Measurements from ENCODE around the gene SEPTIN8. TPM values are rescaled to one million over a fixed set of nuclear protein-coding genes. Genes with fewer than 3 reads are reported as not detected.

The SEPTIN8 gene
- polyA plus RNA-seq, 2 of the 4 experiments (the other 2 are of a cell fraction), result 20.8 to 29.2 TPM

DNA sequence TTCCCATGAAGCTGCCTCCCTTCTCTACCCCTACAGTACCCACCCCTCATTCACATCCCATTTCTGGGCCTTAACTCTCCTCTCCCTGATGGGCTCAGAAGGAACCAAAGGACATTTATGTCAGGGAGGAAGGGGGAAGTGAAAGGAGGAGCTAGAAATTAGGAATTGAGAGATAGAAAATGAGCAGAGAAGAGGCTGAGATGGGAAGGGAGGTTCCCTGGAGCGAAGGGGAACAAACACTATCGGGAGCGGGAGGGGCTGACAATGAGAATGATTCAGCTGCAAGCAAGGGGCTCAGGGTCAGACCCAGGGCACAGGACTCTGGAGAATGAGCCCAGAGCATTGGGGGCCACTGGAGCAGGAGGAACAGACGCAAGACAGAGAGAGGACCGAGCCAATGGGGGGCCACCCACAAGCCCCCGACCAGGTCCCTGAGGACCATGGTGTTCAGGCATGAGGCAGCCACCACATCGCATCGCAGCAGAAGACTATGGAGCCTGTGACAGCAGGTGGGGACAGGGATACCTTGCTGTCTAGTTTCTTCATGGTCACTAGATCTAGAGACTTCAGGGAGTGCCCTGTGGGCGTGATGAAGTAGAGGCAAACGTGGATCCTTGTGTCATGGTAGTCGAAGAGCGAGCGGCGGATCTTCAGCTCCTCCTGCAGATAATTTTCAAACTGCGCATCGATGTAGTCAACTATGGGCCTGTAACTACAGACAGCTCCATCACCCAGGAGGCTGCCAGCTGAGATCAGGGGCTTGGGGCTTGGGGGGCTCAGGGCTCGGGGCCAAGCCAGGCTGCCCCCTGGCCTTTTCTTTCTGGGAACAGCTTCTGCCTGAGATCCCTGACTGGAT, 13.6 kb downstream of the SEPTIN8 start:
- H3K9me3 ChIP-seq, result no peaks in the 10 kb centered on the region
- H3K4me1 ChIP-seq, result no peaks in the 10 kb centered on the region
- H3K4me3 ChIP-seq, result no peak overlapping the region
- FAIRE-seq (no peak), DNase-seq (ENCODE audit: low read depth in 1 of 2, low spot score in 1 of 2) (no peak), ATAC-seq (no peak)
- TF ChIP-seq NPAS2 (CRISPR knock-in tag; IDR thresholded peaks at IDR 0.05; ENCODE audit: borderline replicate concordance) (no peak), RARB (CRISPR knock-in tag; IDR thresholded peaks at IDR 0.05) (no peak), NFE2L2 (conservative IDR thresholded peaks at IDR 0.05; ENCODE audit: low read length) (no peak), PBX3 (IDR thresholded peaks at IDR 0.05) (no peak), ATOH8 (CRISPR knock-in tag; IDR thresholded peaks at IDR 0.05; ENCODE audit: low read depth) (no peak), HDAC2 (IDR thresholded peaks at IDR 0.05) (no peak), NR3C1 (IDR thresholded peaks at IDR 0.05) (no peak), POLR2AphosphoS2 (conservative IDR thresholded peaks at IDR 0.05; ENCODE audit: low read length) (no peak), POLR2A (IDR thresholded peaks at IDR 0.05; ENCODE audit: low read length) (no peak), RNF2 (IDR thresholded peaks at IDR 0.05; ENCODE audit: borderline replicate concordance, low read depth) (no peak), SMC3 (IDR thresholded peaks at IDR 0.05) (no peak), CEBPB (IDR thresholded peaks at IDR 0.05) (no peak), ZC3H11A (IDR thresholded peaks at IDR 0.05) (no peak), TFCP2L1 (CRISPR knock-in tag; IDR thresholded peaks at IDR 0.05) (no peak), HOXB13 (CRISPR knock-in tag; IDR thresholded peaks at IDR 0.05; ENCODE audit: low read depth) (no peak), HOXA7 (CRISPR knock-in tag; IDR thresholded peaks at IDR 0.05) (no peak), KDM1A (IDR thresholded peaks at IDR 0.05; ENCODE audit: low read depth) (no peak), CHD4 (IDR thresholded peaks at IDR 0.05; ENCODE audit: borderline replicate concordance) (no peak)
- WGBS (ENCODE audit: missing lambda C conversion rate), result 93% methylated on average over 16 of the region's 17 CpGs
- H3K4me2 ChIP-seq, result no peak overlapping the region
- ChIA-PET POLR2A (no interaction called here), CTCF (interaction anchor here (0.8 to 4.6 kb wide), 5 partner anchors 9 to 377 kb away, joined by 3 to 18 read pairs (median 5); no protein-coding TSS in a partner anchor)
- no peak overlapping the region for H3K27ac ChIP-seq

DNA sequence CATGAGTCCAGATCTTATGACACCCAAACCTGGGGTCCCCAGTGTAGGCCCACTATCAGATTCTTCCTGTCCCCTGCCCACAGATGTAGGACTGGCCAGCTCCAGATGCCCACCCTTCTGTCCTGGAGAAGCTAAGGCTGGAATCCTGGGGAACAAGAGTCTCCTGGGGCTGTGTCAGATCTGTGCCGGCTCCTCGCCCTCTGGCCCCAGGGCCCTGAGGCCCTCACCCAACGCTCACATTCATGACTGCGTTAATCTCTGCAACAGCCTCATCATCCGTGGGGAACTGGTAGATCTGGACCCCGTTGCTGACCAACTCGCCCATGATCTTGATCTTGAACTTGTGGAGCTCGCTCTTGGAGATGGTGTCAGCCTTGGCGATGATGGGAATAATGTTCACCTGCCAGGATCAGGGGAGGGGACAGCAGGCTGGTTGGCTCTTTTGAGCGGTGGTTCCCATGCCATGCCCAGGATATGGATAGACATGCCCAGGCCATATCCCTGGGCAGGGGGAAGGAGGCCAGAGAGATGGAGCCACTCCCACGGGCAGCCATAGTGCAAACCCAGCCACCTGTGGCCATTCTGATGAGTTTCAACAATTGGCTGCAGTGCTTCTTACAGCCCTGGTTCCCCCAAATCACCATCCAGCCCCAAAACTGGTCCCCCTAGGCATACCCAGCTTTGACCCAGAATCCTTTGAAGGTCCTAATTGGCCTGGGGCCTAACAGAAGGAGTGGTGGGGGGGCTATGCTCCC, 14.6 kb downstream of the SEPTIN8 start:
- ATAC-seq (no peak), DNase-seq (ENCODE audit: low read depth in 1 of 2, low spot score in 1 of 2) (no peak), FAIRE-seq (no peak)
- POLR2A ChIA-PET, result no interaction called here
- no peak for TF ChIP-seq POLR2A (IDR thresholded peaks at IDR 0.05; ENCODE audit: low read length)
- no peak for TF ChIP-seq CHD2 (IDR thresholded peaks at IDR 0.05; ENCODE audit: low read length, partially characterized antibody)
- no peak for TF ChIP-seq SREBF2 (IDR thresholded peaks at IDR 0.05)
- no peak for TF ChIP-seq HOXA7 (CRISPR knock-in tag; IDR thresholded peaks at IDR 0.05)
- TF ChIP-seq, protein P1, sequence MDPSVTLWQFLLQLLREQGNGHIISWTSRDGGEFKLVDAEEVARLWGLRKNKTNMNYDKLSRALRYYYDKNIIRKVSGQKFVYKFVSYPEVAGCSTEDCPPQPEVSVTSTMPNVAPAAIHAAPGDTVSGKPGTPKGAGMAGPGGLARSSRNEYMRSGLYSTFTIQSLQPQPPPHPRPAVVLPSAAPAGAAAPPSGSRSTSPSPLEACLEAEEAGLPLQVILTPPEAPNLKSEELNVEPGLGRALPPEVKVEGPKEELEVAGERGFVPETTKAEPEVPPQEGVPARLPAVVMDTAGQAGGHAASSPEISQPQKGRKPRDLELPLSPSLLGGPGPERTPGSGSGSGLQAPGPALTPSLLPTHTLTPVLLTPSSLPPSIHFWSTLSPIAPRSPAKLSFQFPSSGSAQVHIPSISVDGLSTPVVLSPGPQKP (IDR thresholded peaks at IDR 0.05; ENCODE audit: low read depth, low read length), result no peak
- no peak for TF ChIP-seq NPAS2 (CRISPR knock-in tag; IDR thresholded peaks at IDR 0.05; ENCODE audit: borderline replicate concordance)
- no peak for TF ChIP-seq ZFP36 (IDR thresholded peaks at IDR 0.05; ENCODE audit: borderline replicate concordance, partially characterized antibody)
- TF ChIP-seq FOSB (CRISPR knock-in tag; IDR thresholded peaks at IDR 0.05), result no peak
- TF ChIP-seq BHLHE40 (IDR thresholded peaks at IDR 0.05; ENCODE audit: low read depth, low read length), result no peak
- TF ChIP-seq KDM5A (IDR thresholded peaks at IDR 0.05), result no peak
- TF ChIP-seq RAD21 (conservative IDR thresholded peaks at IDR 0.05 in 1 of 2, IDR thresholded peaks at IDR 0.05 in 1 of 2), result no peak
- TF ChIP-seq HOXB5 (CRISPR knock-in tag; IDR thresholded peaks at IDR 0.05), result no peak
- TF ChIP-seq PBX3 (IDR thresholded peaks at IDR 0.05), result no peak
- no peak for TF ChIP-seq PHF8 (IDR thresholded peaks at IDR 0.05; ENCODE audit: borderline replicate concordance, low read depth)
- WGBS (ENCODE audit: missing lambda C conversion rate), result 96% methylated on average over 11 of the region's 11 CpGs
- H3K4me2 ChIP-seq, result no peak overlapping the region
- no peak overlapping the region for H3K4me3 ChIP-seq
- no peaks in the 10 kb centered on the region for H3K9me3 ChIP-seq
- H3K27ac ChIP-seq, result no peak overlapping the region
- CTCF ChIA-PET, result interaction anchor here (1.0 to 4.6 kb wide), 7 partner anchors 8 to 376 kb away, joined by 3 to 18 read pairs (median 4); no protein-coding TSS in a partner anchor
- no peaks in the 10 kb centered on the region for H3K4me1 ChIP-seq
